ENCODE data around the gene DEPP1. TPM values are rescaled to one million over a fixed set of nuclear protein-coding genes. Genes with fewer than 3 reads are reported as not detected.

Gene DEPP1
- total RNA-seq, 1 donor from 2014 or later: 309 TPM

DNA sequence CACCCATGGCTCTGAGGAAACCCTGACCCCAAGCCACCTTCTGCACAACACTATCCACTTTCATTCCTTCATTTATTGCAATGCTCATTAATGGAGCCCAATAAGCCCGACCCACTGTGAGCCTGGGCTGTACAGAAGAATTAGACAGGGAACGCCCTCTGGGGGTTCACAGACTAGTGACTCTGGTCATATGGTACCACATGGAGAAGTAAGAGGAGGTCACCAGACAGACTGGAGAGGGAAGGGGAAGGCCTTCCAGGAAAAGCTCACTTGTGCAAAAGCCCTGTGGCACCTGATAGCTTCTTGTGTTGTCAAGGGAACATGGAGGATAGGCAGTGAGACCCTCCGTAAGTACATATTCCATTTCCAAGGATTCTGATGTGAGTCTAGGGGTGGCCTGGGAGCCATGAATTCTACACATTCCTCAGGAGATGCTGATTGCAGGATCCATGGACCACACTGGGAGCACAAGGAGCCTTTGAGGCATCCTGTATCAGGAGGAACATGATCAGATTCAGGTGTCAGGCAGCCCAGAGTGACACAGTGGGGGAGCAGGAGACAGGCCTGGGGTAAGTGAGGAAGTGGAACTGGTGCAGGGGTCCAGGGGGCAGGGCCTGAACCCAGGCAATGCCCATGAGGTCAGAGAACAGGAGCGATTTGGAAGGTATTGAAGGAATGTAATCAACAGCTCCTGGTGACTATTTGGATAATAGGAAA, 47.5 kb downstream of the DEPP1 start:
- H3K4me1 ChIP-seq: peaks cover 4 to 17% of the 10 kb centered on the region in 2 donors
- intact Hi-C loops (cut with DNase I): loop anchor here (10.0 kb wide), 2 partner anchors 254 to 304 kb away; no protein-coding TSS in a partner anchor
- H3K9me3 ChIP-seq: no peaks in the 10 kb centered on the region
- H3K27me3 ChIP-seq: no peaks in the 10 kb centered on the region
- H3K36me3 ChIP-seq: no peaks in the 10 kb centered on the region
- no peak overlapping the region for H3K4me3 ChIP-seq
- no peak overlapping the region for H3K27ac ChIP-seq
- peak in 1 of 2 donors; percentile 46 for DNase-seq (ENCODE audit: low spot score in 2 of 2)
- TF ChIP-seq, protein P1, sequence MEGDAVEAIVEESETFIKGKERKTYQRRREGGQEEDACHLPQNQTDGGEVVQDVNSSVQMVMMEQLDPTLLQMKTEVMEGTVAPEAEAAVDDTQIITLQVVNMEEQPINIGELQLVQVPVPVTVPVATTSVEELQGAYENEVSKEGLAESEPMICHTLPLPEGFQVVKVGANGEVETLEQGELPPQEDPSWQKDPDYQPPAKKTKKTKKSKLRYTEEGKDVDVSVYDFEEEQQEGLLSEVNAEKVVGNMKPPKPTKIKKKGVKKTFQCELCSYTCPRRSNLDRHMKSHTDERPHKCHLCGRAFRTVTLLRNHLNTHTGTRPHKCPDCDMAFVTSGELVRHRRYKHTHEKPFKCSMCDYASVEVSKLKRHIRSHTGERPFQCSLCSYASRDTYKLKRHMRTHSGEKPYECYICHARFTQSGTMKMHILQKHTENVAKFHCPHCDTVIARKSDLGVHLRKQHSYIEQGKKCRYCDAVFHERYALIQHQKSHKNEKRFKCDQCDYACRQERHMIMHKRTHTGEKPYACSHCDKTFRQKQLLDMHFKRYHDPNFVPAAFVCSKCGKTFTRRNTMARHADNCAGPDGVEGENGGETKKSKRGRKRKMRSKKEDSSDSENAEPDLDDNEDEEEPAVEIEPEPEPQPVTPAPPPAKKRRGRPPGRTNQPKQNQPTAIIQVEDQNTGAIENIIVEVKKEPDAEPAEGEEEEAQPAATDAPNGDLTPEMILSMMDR (IDR thresholded peaks at IDR 0.05): no peak

DNA sequence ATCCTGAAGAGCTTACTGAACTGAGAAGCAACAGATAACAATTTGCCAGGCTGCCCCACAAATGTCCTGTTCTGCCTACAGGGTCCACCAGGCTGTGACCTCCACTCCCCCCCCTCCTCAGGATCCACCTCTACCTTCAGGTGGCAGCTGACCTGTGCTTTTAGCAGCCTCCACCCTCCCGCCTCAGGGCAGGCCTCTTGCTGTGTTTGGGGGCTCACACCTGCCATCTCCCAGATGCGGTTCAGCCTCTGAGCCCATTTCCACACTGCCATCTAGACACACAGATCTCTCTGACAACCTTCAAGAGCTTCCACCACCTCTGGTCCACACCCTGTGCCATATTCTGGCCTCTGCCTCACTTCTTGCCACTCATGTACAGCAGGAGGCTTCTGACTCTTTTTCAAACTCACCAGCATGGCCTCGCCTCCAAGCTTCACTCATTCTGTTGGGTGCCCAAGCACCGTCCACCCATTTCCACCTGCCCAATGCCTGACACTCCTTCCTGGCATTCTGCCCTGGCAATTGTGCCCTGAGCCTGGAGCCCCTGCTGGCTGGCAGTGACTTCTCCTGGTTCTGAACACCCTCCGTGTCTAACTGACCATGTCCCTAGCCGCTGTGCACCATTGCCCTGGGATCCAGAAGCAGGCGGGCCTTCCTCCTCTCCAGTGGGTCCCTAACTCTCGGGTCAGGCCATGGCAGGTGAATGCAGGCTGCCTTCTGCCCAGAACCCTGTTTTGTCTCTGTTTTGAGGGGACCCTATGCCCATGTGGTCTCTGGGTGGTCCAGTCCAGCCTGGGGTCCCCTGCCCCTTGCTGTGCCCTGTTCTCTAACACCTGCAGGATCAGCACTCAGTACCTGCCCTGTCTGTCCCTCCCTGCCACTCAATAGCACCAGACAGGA, 49.0 kb downstream of the DEPP1 start:
- Histone ChIP-seq H3K36me3 (no peaks in the 10 kb centered on the region), H3K27me3 (no peaks in the 10 kb centered on the region), H3K4me3 (no peak overlapping the region), H3K27ac (no peak overlapping the region), H3K4me1 (peaks cover 0 to 7% of the 10 kb centered on the region in 2 donors), H3K9me3 (no peaks in the 10 kb centered on the region)
- DNase-seq (ENCODE audit: low spot score in 2 of 2): peak in 1 of 2 donors; percentile 54
- TF ChIP-seq, protein P1 (IDR thresholded peaks at IDR 0.05): no peak
- intact Hi-C loops (cut with DNase I): loop anchor here (10.0 kb wide), 2 partner anchors 255 to 305 kb away; no protein-coding TSS in a partner anchor

- H3K4me1 ChIP-seq: peaks cover 0 to 5% of the 10 kb centered on the region in 2 donors
- no peak overlapping the region for H3K27ac ChIP-seq
- TF ChIP-seq, protein P1 (IDR thresholded peaks at IDR 0.05): no peak
- H3K36me3 ChIP-seq: no peaks in the 10 kb centered on the region
- H3K9me3 ChIP-seq: no peaks in the 10 kb centered on the region
- H3K4me3 ChIP-seq: no peak overlapping the region
- intact Hi-C loops (cut with DNase I): no loop called here
- DNase-seq (ENCODE audit: low spot score in 2 of 2): peak in 1 of 2 donors; percentile 8
- H3K27me3 ChIP-seq: no peaks in the 10 kb centered on the region
Measured at GRCh38 chr10:44928462-44928861, 50.1 kb downstream of the DEPP1 start.

DNA sequence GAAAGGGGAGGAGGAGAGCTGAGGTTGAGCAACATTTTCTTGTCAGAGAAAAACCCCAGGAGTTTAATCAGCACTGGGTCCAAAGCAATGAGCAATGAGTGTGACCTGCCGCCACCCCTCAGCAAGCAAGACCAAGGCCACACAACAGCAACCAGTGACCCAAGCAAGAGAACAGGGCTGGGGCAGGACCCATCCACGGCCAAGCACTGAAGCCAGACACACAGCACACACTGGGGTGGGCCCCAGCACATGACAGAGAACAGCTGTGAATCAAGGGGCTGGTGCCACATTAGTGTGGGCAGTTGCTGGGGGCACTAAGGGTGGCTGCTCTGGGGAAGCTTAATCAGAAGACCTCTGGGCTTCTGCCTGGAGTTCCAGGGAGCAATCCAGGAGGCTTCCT, 51.3 kb downstream of the DEPP1 start:
- H3K36me3 ChIP-seq: no peaks in the 10 kb centered on the region
- H3K4me3 ChIP-seq: no peak overlapping the region
- TF ChIP-seq, protein P1 (IDR thresholded peaks at IDR 0.05): no peak
- DNase-seq (ENCODE audit: low spot score in 2 of 2): peak in 1 of 2 donors; percentile 56
- no peaks in the 10 kb centered on the region for H3K9me3 ChIP-seq
- no peaks in the 10 kb centered on the region for H3K4me1 ChIP-seq
- no peaks in the 10 kb centered on the region for H3K27me3 ChIP-seq
- intact Hi-C loops (cut with DNase I): no loop called here
- H3K27ac ChIP-seq: no peak overlapping the region

DNA sequence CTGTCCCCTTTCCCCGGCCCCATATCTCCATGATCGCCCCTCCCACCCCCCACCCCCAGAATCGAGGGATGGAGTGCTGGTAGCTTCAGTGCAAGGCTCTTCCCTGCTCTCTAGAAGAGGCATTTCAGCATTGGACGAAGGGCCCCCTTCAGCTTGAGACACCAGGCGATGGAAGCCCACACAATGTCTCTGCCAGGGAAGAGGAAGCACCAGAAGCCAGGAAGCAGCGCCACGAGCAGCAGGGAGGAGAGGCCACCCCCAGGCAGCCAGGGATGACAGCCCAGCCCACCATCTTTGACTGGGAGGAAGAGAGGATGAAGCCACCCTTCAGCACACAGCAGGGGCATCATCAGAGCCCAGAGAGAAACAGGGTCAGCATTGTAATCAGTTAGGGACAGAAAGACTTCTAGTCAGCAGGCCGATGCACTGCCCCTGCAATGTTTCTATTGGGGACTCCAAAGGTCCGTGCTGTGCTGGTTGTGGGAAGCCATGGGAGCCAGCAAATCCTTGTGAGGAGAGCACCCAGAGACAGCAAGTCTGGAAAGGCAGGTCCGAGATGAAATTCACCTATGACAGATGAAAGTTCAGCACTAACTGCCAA, 51.8 kb downstream of the DEPP1 start:
- Histone ChIP-seq H3K36me3 (no peaks in the 10 kb centered on the region), H3K27ac (no peak overlapping the region), H3K4me3 (no peak overlapping the region), H3K4me1 (no peaks in the 10 kb centered on the region), H3K27me3 (no peaks in the 10 kb centered on the region), H3K9me3 (no peaks in the 10 kb centered on the region)
- intact Hi-C loops (cut with DNase I): no loop called here
- TF ChIP-seq, protein P1 (IDR thresholded peaks at IDR 0.05): no peak
- DNase-seq (ENCODE audit: low spot score in 2 of 2): peak in 1 of 2 donors; percentile 38

Other genes starting within 250 kb of the DEPP1 start
- not detected for gene TMEM72, start 67.5 kb downstream of the DEPP1 start, total RNA-seq
- gene RASSF4, start 19.0 kb downstream of the DEPP1 start, total RNA-seq: 40.0 TPM
- gene ZNF22, start 22.1 kb upstream of the DEPP1 start, total RNA-seq: 1.6 TPM